Measurements from ENCODE around the gene B3GNT2. TPM values are rescaled to one million over a fixed set of nuclear protein-coding genes. Genes with fewer than 3 reads are reported as not detected.

Gene B3GNT2
- polyA plus RNA-seq, 1 experiment: 8.6 TPM

- DNase-seq (ENCODE audit: low read depth, low spot score): no peak
- Histone ChIP-seq H3K9me3 (ENCODE audit: control insufficient read depth, insufficient read depth, low read length) (no peaks in the 10 kb centered on the region), H3K27me3 (ENCODE audit: control insufficient read depth, insufficient read depth, low read length) (no peaks in the 10 kb centered on the region), H3K4me3 (ENCODE audit: low read depth, low read length) (no peak overlapping the region), H3K27ac (ENCODE audit: low read depth, low read length) (no peak overlapping the region)
- CTCF ChIA-PET: no interaction called here
- TF ChIP-seq CTCF (IDR thresholded peaks at IDR 0.05; ENCODE audit: low read depth, low read length): no peak
- POLR2A ChIA-PET: no interaction called here
These were observed 40.6 kb downstream of the B3GNT2 start for GRCh38 chr2:62236499-62236898.

DNA sequence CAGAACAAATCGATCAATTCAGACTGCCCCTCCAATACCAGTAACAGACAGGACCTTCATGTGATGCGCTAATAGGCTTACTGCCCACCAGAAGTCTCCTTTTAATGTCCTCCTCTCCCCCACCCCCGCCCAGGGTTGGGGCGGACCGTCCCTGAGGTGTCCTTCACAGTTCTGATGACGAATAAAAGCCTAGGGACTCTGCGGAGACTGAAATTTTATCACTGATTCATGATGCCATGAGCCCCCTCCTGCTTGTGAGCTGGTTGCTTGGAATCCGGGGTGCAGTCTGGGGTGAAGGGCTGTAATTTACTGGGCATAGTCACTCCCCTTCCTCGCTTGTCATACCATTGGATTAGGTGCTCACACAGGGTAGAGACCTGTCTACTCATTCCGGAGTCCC is 42.3 kb downstream of the B3GNT2 start:
- Histone ChIP-seq H3K4me3 (ENCODE audit: low read depth, low read length) (no peak overlapping the region), H3K9me3 (ENCODE audit: control insufficient read depth, insufficient read depth, low read length) (no peaks in the 10 kb centered on the region), H3K27ac (ENCODE audit: low read depth, low read length) (no peak overlapping the region), H3K27me3 (ENCODE audit: control insufficient read depth, insufficient read depth, low read length) (no peaks in the 10 kb centered on the region)
- POLR2A ChIA-PET: no interaction called here
- CTCF ChIA-PET: no interaction called here
- TF ChIP-seq CTCF (IDR thresholded peaks at IDR 0.05; ENCODE audit: low read depth, low read length): no peak
- no peak for DNase-seq (ENCODE audit: low read depth, low spot score)

DNA sequence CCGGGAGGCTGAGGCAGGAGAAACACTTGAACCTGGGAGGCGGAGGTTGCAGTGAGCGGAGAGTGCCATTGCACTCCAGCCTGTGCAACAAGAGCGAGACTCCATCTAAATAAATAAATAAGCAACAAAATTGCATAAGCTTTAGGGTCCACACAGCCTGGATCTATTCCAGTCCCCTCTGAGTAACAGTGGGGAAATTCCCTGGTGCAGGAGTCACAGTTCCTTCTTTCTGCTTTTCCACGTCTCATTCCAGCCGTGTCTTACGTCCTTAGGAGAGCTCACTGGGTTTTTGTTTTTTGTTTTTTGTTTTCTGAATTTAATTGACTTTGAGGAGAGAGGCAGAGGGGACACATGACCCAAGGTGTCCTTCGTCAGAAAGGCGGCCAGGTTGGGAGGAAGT is 44.6 kb downstream of the B3GNT2 start:
- CTCF ChIA-PET: no interaction called here
- Histone ChIP-seq H3K27me3 (ENCODE audit: control insufficient read depth, insufficient read depth, low read length) (no peaks in the 10 kb centered on the region), H3K27ac (ENCODE audit: low read depth, low read length) (no peak overlapping the region), H3K9me3 (ENCODE audit: control insufficient read depth, insufficient read depth, low read length) (no peaks in the 10 kb centered on the region), H3K4me3 (ENCODE audit: low read depth, low read length) (no peak overlapping the region)
- DNase-seq (ENCODE audit: low read depth, low spot score): no peak
- TF ChIP-seq CTCF (IDR thresholded peaks at IDR 0.05; ENCODE audit: low read depth, low read length): no peak
- POLR2A ChIA-PET: no interaction called here

DNA sequence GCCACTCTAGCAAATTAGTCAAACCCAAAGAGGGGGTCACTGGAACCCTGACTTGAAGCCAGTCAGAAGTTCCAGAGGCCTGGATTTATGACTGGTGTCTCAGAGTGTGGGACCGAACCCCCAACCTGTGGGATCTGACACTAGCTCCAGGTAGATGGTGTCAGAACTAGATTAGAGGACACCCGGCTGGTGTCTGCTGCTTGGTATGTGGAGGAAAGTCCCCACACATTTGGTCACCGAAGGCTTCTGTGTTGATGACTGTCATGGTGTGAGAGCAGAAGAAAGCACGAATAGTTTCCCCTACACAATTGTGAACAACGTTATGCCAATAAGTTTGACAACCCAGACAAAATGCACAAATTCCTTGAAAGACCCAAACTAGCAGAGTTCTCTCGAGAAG is 48.1 kb downstream of the B3GNT2 start:
- H3K27me3 ChIP-seq (ENCODE audit: control insufficient read depth, insufficient read depth, low read length): no peaks in the 10 kb centered on the region
- CTCF ChIA-PET: no interaction called here
- POLR2A ChIA-PET: no interaction called here
- no peak for TF ChIP-seq CTCF (IDR thresholded peaks at IDR 0.05; ENCODE audit: low read depth, low read length)
- DNase-seq (ENCODE audit: low read depth, low spot score): no peak
- no peak overlapping the region for H3K4me3 ChIP-seq (ENCODE audit: low read depth, low read length)
- H3K27ac ChIP-seq (ENCODE audit: low read depth, low read length): no peak overlapping the region
- no peaks in the 10 kb centered on the region for H3K9me3 ChIP-seq (ENCODE audit: control insufficient read depth, insufficient read depth, low read length)

DNA sequence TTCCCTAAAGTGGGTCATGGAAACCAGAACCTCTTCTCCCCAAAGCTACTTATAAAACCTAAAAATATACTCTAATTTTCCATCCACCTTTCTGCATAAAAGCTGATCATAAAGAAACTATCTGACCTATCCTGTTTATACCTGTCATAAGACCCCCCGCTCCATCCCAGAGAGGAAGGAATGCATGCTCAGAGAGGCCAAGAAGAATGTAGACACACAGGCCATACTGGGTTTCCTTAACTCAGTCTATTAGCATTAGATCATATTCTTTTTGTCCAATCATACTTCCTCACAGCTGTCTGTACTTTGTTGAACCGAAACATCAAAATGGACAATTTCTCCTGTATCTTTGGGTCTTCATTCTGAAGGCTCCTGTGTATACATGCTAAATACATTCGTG is 52.3 kb downstream of the B3GNT2 start:
- peaks cover 2% of the 10 kb centered on the region for H3K27me3 ChIP-seq (ENCODE audit: control insufficient read depth, insufficient read depth, low read length)
- no peak overlapping the region for H3K4me3 ChIP-seq (ENCODE audit: low read depth, low read length)
- no peaks in the 10 kb centered on the region for H3K9me3 ChIP-seq (ENCODE audit: control insufficient read depth, insufficient read depth, low read length)
- ChIA-PET POLR2A (no interaction called here), CTCF (no interaction called here)
- H3K27ac ChIP-seq (ENCODE audit: low read depth, low read length): no peak overlapping the region
- no peak for TF ChIP-seq CTCF (IDR thresholded peaks at IDR 0.05; ENCODE audit: low read depth, low read length)
- DNase-seq (ENCODE audit: low read depth, low spot score): no peak
